ENCODE data around the gene HAL. TPM values are rescaled to one million over a fixed set of nuclear protein-coding genes. Genes with fewer than 3 reads are reported as not detected.

HAL gene
- polyA plus RNA-seq, 2 of the 4 experiments (the other 2 are of a cell fraction): 0.22 to 0.43 TPM

DNA sequence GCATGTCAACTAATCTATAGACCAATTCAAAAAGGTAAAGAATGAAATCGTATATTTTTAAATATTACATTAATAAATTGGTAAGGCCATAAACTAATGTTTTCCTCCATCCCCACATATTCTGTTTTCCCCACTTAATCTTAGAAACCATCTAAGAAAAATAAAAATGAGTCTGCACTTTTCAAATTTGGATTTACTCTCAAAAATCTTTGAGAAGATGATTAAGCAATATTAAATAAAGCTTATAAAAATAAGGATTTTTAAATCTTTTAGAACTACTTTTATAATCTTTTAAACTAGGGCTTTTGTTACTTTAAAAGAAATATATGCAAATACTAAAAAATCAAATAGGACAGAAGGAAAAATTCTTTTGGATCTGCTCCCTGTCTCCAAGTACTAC is 10.6 kb upstream of the HAL start:
- Histone ChIP-seq H3K4me3 (no peak overlapping the region), H3K4me1 (no peaks in the 10 kb centered on the region), H3K9me3 (no peaks in the 10 kb centered on the region), H3K4me2 (no peak overlapping the region), H3K27ac (no peak overlapping the region)
- CTCF ChIA-PET: interaction anchor here (1.1 to 1.4 kb wide), 3 partner anchors 10 to 19 kb away, joined by 3 read pairs; no protein-coding TSS in a partner anchor
- FAIRE-seq (no peak), DNase-seq (ENCODE audit: low read depth in 1 of 2, low spot score in 1 of 2) (no peak), ATAC-seq (no peak)
- POLR2A ChIA-PET: no interaction called here
- TF ChIP-seq CHD2 (IDR thresholded peaks at IDR 0.05; ENCODE audit: low read length, partially characterized antibody): no peak
- no peak for TF ChIP-seq FOSL2 (IDR thresholded peaks at IDR 0.05)
- TF ChIP-seq FOSL2 (CRISPR knock-in tag; IDR thresholded peaks at IDR 0.05): no peak
- TF ChIP-seq HDAC2 (IDR thresholded peaks at IDR 0.05): no peak
- no peak for TF ChIP-seq SREBF2 (IDR thresholded peaks at IDR 0.05)
- TF ChIP-seq KDM1A (IDR thresholded peaks at IDR 0.05; ENCODE audit: low read depth): no peak
- TF ChIP-seq TP53 (CRISPR knock-in tag; IDR thresholded peaks at IDR 0.05): no peak
- no peak for TF ChIP-seq CHD4 (IDR thresholded peaks at IDR 0.05; ENCODE audit: borderline replicate concordance)
- TF ChIP-seq MAFK (IDR thresholded peaks at IDR 0.05; ENCODE audit: partially characterized antibody): no peak
- TF ChIP-seq HOXB13 (CRISPR knock-in tag; IDR thresholded peaks at IDR 0.05; ENCODE audit: low read depth): no peak
- no peak for TF ChIP-seq ZSCAN20 (CRISPR knock-in tag; IDR thresholded peaks at IDR 0.05)
- no peak for TF ChIP-seq ZFP36 (IDR thresholded peaks at IDR 0.05; ENCODE audit: borderline replicate concordance, partially characterized antibody)
- TF ChIP-seq, protein P1, sequence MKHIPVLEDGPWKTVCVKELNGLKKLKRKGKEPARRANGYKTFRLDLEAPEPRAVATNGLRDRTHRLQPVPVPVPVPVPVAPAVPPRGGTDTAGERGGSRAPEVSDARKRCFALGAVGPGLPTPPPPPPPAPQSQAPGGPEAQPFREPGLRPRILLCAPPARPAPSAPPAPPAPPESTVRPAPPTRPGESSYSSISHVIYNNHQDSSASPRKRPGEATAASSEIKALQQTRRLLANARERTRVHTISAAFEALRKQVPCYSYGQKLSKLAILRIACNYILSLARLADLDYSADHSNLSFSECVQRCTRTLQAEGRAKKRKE (CRISPR knock-in tag; IDR thresholded peaks at IDR 0.05; ENCODE audit: low read depth): no peak
- TF ChIP-seq ZNF302 (CRISPR knock-in tag; IDR thresholded peaks at IDR 0.05): no peak
- no peak for TF ChIP-seq CEBPB (IDR thresholded peaks at IDR 0.05)
- TF ChIP-seq CBX2 (IDR thresholded peaks at IDR 0.05; ENCODE audit: borderline replicate concordance, low read depth): no peak
- no peak for TF ChIP-seq POLR2A (IDR thresholded peaks at IDR 0.05; ENCODE audit: low read length)
- no peak for TF ChIP-seq FOXS1 (CRISPR knock-in tag; IDR thresholded peaks at IDR 0.05)
- 90% methylated on average over 1 of the region's 1 CpG for WGBS (ENCODE audit: missing lambda C conversion rate)

DNA sequence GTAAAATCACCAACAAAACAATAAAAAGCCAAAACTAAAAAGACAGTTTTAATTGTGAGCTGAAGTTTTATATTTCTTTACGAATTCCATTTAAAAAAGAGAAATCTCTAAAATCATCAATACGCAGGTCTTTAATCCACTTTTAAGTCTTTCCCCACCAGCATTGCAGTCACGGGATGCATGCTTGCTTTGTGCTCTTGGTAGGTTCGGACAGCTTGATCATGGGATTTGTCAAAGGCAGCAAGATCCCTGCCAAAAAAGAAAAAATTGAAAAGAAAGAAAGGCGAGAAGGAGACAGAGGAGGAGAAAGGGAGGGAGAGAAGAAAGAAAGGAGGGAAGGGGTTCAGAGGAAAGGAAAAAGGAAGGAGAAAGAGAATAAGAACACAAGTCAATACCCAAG is 4.7 kb upstream of the HAL start:
- no peak overlapping the region for H3K4me3 ChIP-seq
- no peaks in the 10 kb centered on the region for H3K9me3 ChIP-seq
- no peak for TF ChIP-seq PHF8 (IDR thresholded peaks at IDR 0.05; ENCODE audit: borderline replicate concordance, low read depth)
- TF ChIP-seq, protein P2, sequence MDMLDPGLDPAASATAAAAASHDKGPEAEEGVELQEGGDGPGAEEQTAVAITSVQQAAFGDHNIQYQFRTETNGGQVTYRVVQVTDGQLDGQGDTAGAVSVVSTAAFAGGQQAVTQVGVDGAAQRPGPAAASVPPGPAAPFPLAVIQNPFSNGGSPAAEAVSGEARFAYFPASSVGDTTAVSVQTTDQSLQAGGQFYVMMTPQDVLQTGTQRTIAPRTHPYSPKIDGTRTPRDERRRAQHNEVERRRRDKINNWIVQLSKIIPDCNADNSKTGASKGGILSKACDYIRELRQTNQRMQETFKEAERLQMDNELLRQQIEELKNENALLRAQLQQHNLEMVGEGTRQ (IDR thresholded peaks at IDR 0.05): no peak
- CTCF ChIA-PET: interaction anchor here (0.7 to 6.5 kb wide), 5 partner anchors 13 to 215 kb away, joined by 3 to 44 read pairs (median 6); no protein-coding TSS in a partner anchor
- 93% methylated on average over 5 of the region's 5 CpGs for WGBS (ENCODE audit: missing lambda C conversion rate)
- DNase-seq (ENCODE audit: low read depth in 1 of 2, low spot score in 1 of 2) (no peak), FAIRE-seq (no peak), ATAC-seq (no peak)
- no peak overlapping the region for H3K4me2 ChIP-seq
- POLR2A ChIA-PET: no interaction called here
- H3K27ac ChIP-seq: no peak overlapping the region
- H3K4me1 ChIP-seq: peaks cover 21% of the 10 kb centered on the region; the same call in 2 of the 3 replicates

DNA sequence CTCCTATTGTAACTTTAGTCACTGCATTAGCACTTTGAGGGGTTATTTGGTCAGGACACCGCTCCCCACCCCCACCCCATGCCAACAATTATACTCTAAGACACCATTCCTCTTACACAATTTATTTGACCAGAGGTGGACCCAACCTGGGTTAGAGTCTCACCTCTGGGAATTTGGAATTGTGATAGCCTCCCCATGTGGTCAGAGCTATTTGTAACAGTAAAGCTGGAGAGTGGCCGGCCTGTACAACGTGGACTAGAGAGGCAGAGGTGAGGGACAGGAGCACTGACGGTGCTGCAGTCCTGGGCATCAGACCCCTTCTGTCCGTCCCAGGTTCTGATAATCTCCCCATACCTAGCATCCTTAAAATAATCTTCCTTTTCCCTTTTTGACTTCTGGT is 3.3 kb upstream of the HAL start:
- Histone ChIP-seq H3K4me1 (peaks cover 27% of the 10 kb centered on the region; the same call in 2 of the 3 replicates), H3K9me3 (no peaks in the 10 kb centered on the region), H3K4me3 (no peak overlapping the region), H3K27ac (no peak overlapping the region), H3K4me2 (no peak overlapping the region)
- ChIA-PET POLR2A (interaction anchor here (1.3 kb wide), 1 partner anchor 36 kb away, joined by 3 read pairs; the partner anchor contains the start of gene LTA4H), CTCF (interaction anchor here (0.6 to 6.5 kb wide), 15 partner anchors 11 to 535 kb away, joined by 3 to 44 read pairs (median 4); partner anchors contain the start of gene LTA4H)
- DNase-seq (ENCODE audit: low read depth in 1 of 2, low spot score in 1 of 2) (no peak), FAIRE-seq (no peak), ATAC-seq (no peak)
- 57% methylated on average over 5 of the region's 5 CpGs for WGBS (ENCODE audit: missing lambda C conversion rate)
- TF ChIP-seq MAZ (IDR thresholded peaks at IDR 0.05; ENCODE audit: borderline replicate concordance, low read depth, low read length) (no peak), CEBPB (IDR thresholded peaks at IDR 0.05) (no peak), BHLHE40 (IDR thresholded peaks at IDR 0.05; ENCODE audit: low read depth, low read length) (no peak), MYC (IDR thresholded peaks at IDR 0.05; ENCODE audit: borderline replicate concordance, low read length) (no peak), CBX2 (IDR thresholded peaks at IDR 0.05; ENCODE audit: borderline replicate concordance, low read depth) (no peak), RAD21 (conservative IDR thresholded peaks at IDR 0.05 in 1 of 2, IDR thresholded peaks at IDR 0.05 in 1 of 2) (no peak), HOXB13 (CRISPR knock-in tag; IDR thresholded peaks at IDR 0.05; ENCODE audit: low read depth) (no peak), SMC3 (IDR thresholded peaks at IDR 0.05) (no peak), POLR2AphosphoS2 (conservative IDR thresholded peaks at IDR 0.05; ENCODE audit: low read length) (no peak), RFX5 (IDR thresholded peaks at IDR 0.05) (no peak), NFE2L2 (conservative IDR thresholded peaks at IDR 0.05; ENCODE audit: low read length) (no peak), HDAC2 (IDR thresholded peaks at IDR 0.05) (no peak), KDM1A (IDR thresholded peaks at IDR 0.05; ENCODE audit: low read depth) (no peak)
- TF ChIP-seq, protein P3, sequence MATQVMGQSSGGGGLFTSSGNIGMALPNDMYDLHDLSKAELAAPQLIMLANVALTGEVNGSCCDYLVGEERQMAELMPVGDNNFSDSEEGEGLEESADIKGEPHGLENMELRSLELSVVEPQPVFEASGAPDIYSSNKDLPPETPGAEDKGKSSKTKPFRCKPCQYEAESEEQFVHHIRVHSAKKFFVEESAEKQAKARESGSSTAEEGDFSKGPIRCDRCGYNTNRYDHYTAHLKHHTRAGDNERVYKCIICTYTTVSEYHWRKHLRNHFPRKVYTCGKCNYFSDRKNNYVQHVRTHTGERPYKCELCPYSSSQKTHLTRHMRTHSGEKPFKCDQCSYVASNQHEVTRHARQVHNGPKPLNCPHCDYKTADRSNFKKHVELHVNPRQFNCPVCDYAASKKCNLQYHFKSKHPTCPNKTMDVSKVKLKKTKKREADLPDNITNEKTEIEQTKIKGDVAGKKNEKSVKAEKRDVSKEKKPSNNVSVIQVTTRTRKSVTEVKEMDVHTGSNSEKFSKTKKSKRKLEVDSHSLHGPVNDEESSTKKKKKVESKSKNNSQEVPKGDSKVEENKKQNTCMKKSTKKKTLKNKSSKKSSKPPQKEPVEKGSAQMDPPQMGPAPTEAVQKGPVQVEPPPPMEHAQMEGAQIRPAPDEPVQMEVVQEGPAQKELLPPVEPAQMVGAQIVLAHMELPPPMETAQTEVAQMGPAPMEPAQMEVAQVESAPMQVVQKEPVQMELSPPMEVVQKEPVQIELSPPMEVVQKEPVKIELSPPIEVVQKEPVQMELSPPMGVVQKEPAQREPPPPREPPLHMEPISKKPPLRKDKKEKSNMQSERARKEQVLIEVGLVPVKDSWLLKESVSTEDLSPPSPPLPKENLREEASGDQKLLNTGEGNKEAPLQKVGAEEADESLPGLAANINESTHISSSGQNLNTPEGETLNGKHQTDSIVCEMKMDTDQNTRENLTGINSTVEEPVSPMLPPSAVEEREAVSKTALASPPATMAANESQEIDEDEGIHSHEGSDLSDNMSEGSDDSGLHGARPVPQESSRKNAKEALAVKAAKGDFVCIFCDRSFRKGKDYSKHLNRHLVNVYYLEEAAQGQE (IDR thresholded peaks at IDR 0.05): no peak
- TF ChIP-seq, protein P4, sequence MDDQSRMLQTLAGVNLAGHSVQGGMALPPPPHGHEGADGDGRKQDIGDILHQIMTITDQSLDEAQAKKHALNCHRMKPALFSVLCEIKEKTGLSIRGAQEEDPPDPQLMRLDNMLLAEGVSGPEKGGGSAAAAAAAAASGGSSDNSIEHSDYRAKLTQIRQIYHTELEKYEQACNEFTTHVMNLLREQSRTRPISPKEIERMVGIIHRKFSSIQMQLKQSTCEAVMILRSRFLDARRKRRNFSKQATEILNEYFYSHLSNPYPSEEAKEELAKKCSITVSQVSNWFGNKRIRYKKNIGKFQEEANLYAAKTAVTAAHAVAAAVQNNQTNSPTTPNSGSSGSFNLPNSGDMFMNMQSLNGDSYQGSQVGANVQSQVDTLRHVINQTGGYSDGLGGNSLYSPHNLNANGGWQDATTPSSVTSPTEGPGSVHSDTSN (IDR thresholded peaks at IDR 0.05): no peak

All from A549 (cell line).